SK-N-SH treated with all-trans-retinoic acid at 6 μM for 48 hours (cell line): ENCODE results near the gene CTCF.

Source experiments
- ATAC-seq: fragments of 200-7000 bp; cut with Tn5 transposase; 3 replicates; pipeline ENCODE4 v1.9.1; 2020; ENCODE audit warnings: mild to moderate bottlenecking, moderate library complexity
- ARNTL ChIP-seq: fragments of 450-650 bp; formaldehyde crosslinking; IDR thresholded peaks from 2 replicates; pipeline ENCODE4 v1.5.0; 2020; ENCODE audit warnings: low read depth, mild to moderate bottlenecking, moderate library complexity, borderline replicate concordance
- CSDC2 ChIP-seq: fragments of 250-450 bp; sonication (Bioruptor Pico); IDR thresholded peaks from 2 replicates; pipeline ENCODE4 v1.5.0; 2020; ENCODE audit warnings: mild to moderate bottlenecking, moderate library complexity
- ESRRG ChIP-seq: fragments of 250-450 bp; sonication (Bioruptor Pico); IDR thresholded peaks from 2 replicates; pipeline ENCODE4 v1.6.1; 2021; ENCODE audit warnings: mild to moderate bottlenecking
- GLIS3 ChIP-seq: fragments of 250-450 bp; sonication (Bioruptor Pico); IDR thresholded peaks from 2 replicates; pipeline ENCODE4 v1.5.0; 2020; ENCODE audit warnings: mild to moderate bottlenecking, moderate library complexity
- ISL1 ChIP-seq: fragments of 250-450 bp; sonication (Bioruptor Pico); IDR thresholded peaks from 2 replicates; pipeline ENCODE4 v2.1.2; 2022; ENCODE audit warnings: mild to moderate bottlenecking, moderate library complexity
- OSR1 ChIP-seq: fragments of 250-450 bp; sonication (Bioruptor Pico); IDR thresholded peaks from 2 replicates; pipeline ENCODE4 v1.8.0; 2022; ENCODE audit warnings: moderate library complexity, mild to moderate bottlenecking, inconsistent platforms
- PPARA ChIP-seq: fragments of 250-450 bp; sonication (Bioruptor Pico); IDR thresholded peaks from 2 replicates; pipeline ENCODE4 v1.5.0; 2020; ENCODE audit warnings: mild to moderate bottlenecking, borderline replicate concordance
- RARB ChIP-seq: fragments of 250-450 bp; sonication (Bioruptor Pico); IDR thresholded peaks from 2 replicates; pipeline ENCODE4 v1.8.0; 2021; ENCODE audit warnings: mild to moderate bottlenecking, moderate library complexity
- SNAI2 ChIP-seq: fragments of 250-450 bp; sonication (Bioruptor Pico); IDR thresholded peaks from 2 replicates; pipeline ENCODE4 v1.5.0; 2020; ENCODE audit warnings: mild to moderate bottlenecking, moderate library complexity
- TCF4 ChIP-seq: fragments of 250-450 bp; sonication (Bioruptor Pico); IDR thresholded peaks from 2 replicates; pipeline ENCODE4 v1.8.0; 2021; ENCODE audit warnings: mild to moderate bottlenecking, moderate library complexity, borderline replicate concordance
- TOX ChIP-seq: fragments of 250-450 bp; sonication (Bioruptor Pico); IDR thresholded peaks from 2 replicates; pipeline ENCODE4 v1.8.0; 2021; ENCODE audit warnings: mild to moderate bottlenecking, moderate library complexity, borderline replicate concordance
- ZC3H10 ChIP-seq: fragments of 250-450 bp; sonication (Bioruptor Pico); IDR thresholded peaks from 2 replicates; pipeline ENCODE4 v1.5.1; 2021; ENCODE audit warnings: mild to moderate bottlenecking, moderate library complexity
- ZFP3 ChIP-seq: fragments of 250-450 bp; sonication (Bioruptor Pico); IDR thresholded peaks from 2 replicates; pipeline ENCODE4 v1.5.0; 2020; ENCODE audit warnings: mild to moderate bottlenecking, moderate library complexity
- ZNF565 ChIP-seq: fragments of 450-650 bp; formaldehyde crosslinking; conservative IDR thresholded peaks from 2 replicates; pipeline ENCODE4 v1.5.0; 2020; ENCODE audit warnings: low read depth, mild to moderate bottlenecking, moderate library complexity
- ZNF70 ChIP-seq: fragments of 450-650 bp; formaldehyde crosslinking; IDR thresholded peaks from 2 replicates; pipeline ENCODE4 v1.5.0; 2020; ENCODE audit warnings: mild to moderate bottlenecking, moderate library complexity
- ZNF8 ChIP-seq: fragments of 450-650 bp; formaldehyde crosslinking; IDR thresholded peaks from 2 replicates; pipeline ENCODE4 v1.5.0; 2020; ENCODE audit warnings: mild to moderate bottlenecking, moderate library complexity
- TF ChIP-seq, protein P1 (sequence below): fragments of 250-450 bp; sonication (Bioruptor Pico); IDR thresholded peaks from 2 replicates; pipeline ENCODE4 v1.5.0; 2020; ENCODE audit warnings: mild to moderate bottlenecking, moderate library complexity
- TF ChIP-seq, protein P2 (sequence below): fragments of 250-450 bp; sonication (Bioruptor Pico); IDR thresholded peaks from 2 replicates; pipeline ENCODE4 v1.8.0; 2020; ENCODE audit warnings: mild to moderate bottlenecking, moderate library complexity, borderline replicate concordance
- TF ChIP-seq, protein P3 (sequence below): fragments of 250-450 bp; sonication (Bioruptor Pico); IDR thresholded peaks from 2 replicates; pipeline ENCODE4 v1.5.1; 2021; ENCODE audit warnings: mild to moderate bottlenecking, moderate library complexity
- TF ChIP-seq, protein P4 (sequence below): fragments of 250-450 bp; sonication (Bioruptor Pico); IDR thresholded peaks from 2 replicates; pipeline ENCODE4 v1.5.1; 2020; ENCODE audit warnings: low read depth, mild to moderate bottlenecking, moderate library complexity

Gene CTCF

DNA sequence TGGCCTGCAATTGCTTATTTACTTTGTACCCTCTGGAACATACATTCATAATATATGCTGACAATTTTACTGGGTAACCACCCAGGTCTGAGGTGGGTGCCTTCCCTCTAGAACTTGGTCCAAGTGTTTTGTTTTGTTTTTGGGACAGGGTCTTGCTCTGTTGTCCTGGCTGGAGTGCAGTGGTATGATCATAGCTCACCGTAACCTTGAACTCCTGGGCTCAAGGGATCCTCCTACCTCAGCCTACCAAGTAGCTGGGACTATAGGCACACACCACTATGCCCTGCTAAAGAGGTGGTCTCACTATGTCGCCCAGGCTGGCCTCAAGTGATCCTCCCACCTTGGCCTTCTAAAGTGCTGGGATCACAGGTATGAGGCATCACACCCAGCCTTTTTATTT is 11.2 kb upstream of the CTCF start:
- ATAC-seq, result no peak
- no peak for TF ChIP-seq OSR1 (CRISPR knock-in tag)
- no peak for TF ChIP-seq ZNF565
- TF ChIP-seq, protein P1, sequence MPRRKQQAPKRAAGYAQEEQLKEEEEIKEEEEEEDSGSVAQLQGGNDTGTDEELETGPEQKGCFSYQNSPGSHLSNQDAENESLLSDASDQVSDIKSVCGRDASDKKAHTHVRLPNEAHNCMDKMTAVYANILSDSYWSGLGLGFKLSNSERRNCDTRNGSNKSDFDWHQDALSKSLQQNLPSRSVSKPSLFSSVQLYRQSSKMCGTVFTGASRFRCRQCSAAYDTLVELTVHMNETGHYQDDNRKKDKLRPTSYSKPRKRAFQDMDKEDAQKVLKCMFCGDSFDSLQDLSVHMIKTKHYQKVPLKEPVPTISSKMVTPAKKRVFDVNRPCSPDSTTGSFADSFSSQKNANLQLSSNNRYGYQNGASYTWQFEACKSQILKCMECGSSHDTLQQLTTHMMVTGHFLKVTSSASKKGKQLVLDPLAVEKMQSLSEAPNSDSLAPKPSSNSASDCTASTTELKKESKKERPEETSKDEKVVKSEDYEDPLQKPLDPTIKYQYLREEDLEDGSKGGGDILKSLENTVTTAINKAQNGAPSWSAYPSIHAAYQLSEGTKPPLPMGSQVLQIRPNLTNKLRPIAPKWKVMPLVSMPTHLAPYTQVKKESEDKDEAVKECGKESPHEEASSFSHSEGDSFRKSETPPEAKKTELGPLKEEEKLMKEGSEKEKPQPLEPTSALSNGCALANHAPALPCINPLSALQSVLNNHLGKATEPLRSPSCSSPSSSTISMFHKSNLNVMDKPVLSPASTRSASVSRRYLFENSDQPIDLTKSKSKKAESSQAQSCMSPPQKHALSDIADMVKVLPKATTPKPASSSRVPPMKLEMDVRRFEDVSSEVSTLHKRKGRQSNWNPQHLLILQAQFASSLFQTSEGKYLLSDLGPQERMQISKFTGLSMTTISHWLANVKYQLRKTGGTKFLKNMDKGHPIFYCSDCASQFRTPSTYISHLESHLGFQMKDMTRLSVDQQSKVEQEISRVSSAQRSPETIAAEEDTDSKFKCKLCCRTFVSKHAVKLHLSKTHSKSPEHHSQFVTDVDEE (CRISPR knock-in tag), result no peak
- TF ChIP-seq, protein P2, sequence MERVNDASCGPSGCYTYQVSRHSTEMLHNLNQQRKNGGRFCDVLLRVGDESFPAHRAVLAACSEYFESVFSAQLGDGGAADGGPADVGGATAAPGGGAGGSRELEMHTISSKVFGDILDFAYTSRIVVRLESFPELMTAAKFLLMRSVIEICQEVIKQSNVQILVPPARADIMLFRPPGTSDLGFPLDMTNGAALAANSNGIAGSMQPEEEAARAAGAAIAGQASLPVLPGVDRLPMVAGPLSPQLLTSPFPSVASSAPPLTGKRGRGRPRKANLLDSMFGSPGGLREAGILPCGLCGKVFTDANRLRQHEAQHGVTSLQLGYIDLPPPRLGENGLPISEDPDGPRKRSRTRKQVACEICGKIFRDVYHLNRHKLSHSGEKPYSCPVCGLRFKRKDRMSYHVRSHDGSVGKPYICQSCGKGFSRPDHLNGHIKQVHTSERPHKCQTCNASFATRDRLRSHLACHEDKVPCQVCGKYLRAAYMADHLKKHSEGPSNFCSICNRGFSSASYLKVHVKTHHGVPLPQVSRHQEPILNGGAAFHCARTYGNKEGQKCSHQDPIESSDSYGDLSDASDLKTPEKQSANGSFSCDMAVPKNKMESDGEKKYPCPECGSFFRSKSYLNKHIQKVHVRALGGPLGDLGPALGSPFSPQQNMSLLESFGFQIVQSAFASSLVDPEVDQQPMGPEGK (CRISPR knock-in tag), result no peak
- no peak for TF ChIP-seq TCF4 (CRISPR knock-in tag)
- no peak for TF ChIP-seq PPARA
- TF ChIP-seq RARB (CRISPR knock-in tag), result no peak
- TF ChIP-seq SNAI2 (CRISPR knock-in tag), result no peak
- TF ChIP-seq TOX (CRISPR knock-in tag), result no peak
- no peak for TF ChIP-seq GLIS3 (CRISPR knock-in tag)
- no peak for TF ChIP-seq ZFP3 (CRISPR knock-in tag)
- TF ChIP-seq ZNF70 (CRISPR knock-in tag), result no peak
- TF ChIP-seq CSDC2 (CRISPR knock-in tag), result no peak

DNA sequence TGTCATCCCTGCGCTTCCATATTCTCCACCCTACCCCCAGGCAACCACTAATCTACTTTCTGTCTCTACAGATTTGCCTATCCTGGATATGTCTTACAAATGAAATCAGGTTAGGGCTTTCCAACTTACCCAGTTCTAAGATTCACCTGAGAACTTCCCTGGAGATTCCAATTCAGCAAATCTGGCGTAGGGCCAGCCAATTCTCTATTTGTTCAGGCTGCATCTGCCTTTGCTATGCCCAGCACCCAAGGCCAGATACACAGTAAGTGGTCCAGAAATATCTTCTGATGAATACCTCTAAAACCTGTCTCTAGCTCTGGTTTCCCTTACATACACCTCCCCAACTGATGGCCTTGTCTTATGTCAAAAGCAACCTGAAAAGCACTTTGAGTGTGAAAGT is 10.4 kb upstream of the CTCF start:
- TF ChIP-seq, protein P2 (CRISPR knock-in tag), result no peak
- no peak for TF ChIP-seq OSR1 (CRISPR knock-in tag)
- no peak for TF ChIP-seq ISL1 (CRISPR knock-in tag)
- TF ChIP-seq CSDC2 (CRISPR knock-in tag), result no peak

DNA sequence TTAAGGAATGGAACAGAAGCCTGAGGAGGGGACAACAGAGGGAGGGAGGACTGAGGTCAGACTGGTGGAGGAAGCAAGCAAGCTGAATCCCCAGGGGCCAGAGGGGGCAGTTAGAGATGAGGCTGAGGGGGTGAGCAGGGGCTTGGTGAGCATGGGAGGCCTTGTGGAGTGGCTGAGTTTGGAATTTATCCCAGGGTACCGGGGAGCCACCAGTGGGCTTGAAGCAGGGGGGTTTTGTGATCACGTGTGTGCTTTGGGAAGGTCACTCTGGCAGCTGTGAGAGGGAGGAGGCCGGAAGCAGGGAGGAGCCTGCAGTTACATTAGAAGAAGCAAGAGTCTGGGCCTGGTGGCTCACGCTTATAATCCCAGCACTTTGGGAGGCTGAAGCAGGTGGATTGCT is 9.8 kb upstream of the CTCF start:
- no peak for ATAC-seq
- TF ChIP-seq ISL1 (CRISPR knock-in tag) (no peak), PPARA (no peak), ZNF70 (CRISPR knock-in tag) (no peak), ZFP3 (CRISPR knock-in tag) (no peak), ZC3H10 (CRISPR knock-in tag) (no peak), ESRRG (no peak), ARNTL (CRISPR knock-in tag) (no peak), ZNF8 (CRISPR knock-in tag) (no peak), TOX (CRISPR knock-in tag) (no peak), ZNF565 (no peak)
- TF ChIP-seq, protein P3, sequence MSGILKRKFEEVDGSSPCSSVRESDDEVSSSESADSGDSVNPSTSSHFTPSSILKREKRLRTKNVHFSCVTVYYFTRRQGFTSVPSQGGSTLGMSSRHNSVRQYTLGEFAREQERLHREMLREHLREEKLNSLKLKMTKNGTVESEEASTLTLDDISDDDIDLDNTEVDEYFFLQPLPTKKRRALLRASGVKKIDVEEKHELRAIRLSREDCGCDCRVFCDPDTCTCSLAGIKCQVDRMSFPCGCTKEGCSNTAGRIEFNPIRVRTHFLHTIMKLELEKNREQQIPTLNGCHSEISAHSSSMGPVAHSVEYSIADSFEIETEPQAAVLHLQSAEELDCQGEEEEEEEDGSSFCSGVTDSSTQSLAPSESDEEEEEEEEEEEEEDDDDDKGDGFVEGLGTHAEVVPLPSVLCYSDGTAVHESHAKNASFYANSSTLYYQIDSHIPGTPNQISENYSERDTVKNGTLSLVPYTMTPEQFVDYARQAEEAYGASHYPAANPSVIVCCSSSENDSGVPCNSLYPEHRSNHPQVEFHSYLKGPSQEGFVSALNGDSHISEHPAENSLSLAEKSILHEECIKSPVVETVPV (CRISPR knock-in tag), result no peak
- TF ChIP-seq, protein P4, sequence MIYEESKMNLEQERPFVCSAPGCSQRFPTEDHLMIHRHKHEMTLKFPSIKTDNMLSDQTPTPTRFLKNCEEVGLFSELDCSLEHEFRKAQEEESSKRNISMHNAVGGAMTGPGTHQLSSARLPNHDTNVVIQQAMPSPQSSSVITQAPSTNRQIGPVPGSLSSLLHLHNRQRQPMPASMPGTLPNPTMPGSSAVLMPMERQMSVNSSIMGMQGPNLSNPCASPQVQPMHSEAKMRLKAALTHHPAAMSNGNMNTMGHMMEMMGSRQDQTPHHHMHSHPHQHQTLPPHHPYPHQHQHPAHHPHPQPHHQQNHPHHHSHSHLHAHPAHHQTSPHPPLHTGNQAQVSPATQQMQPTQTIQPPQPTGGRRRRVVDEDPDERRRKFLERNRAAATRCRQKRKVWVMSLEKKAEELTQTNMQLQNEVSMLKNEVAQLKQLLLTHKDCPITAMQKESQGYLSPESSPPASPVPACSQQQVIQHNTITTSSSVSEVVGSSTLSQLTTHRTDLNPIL (CRISPR knock-in tag), result no peak
- TF ChIP-seq, protein P2 (CRISPR knock-in tag), result no peak
- TF ChIP-seq, protein P1 (CRISPR knock-in tag), result no peak

More for the DNA sequence above, 10.4 kb upstream of the CTCF start:
- ATAC-seq, result no peak
